Activated T-cell treated with anti-CD3 and anti-CD28 coated beads, Interleukin-2, amount 50 U/mL, for 72 hours (primary cell): ENCODE measurements around the gene XPO1. TPM values are rescaled to one million over a fixed set of nuclear protein-coding genes. Genes with fewer than 3 reads are reported as not detected.
"Not testable (repeated sequence)": the region's sequence is repeated elsewhere in the genome, so short reads cannot be mapped to it uniquely, and the experiment has no call there.

ENCODE experiments used
- ATAC-seq, 2 donors: fragments of 150-1000 bp; cut with Tn5 transposase; replicated peaks in 1 of 2; 2 replicates each; pipeline ENCODE4 v1.10.0; 2021; ENCODE audit warnings: moderate library complexity in 2 of 2, mild to moderate bottlenecking in 1 of 2
- DNase-seq, 2 donors: peaks; one replicate each; pipeline ENCODE4 v3.0.0; 2021 to 2022; ENCODE audit warnings: mixed read lengths in 1 of 2
- H3K27ac Mint-ChIP-seq: one replicate; pipeline ENCODE4 v1.8.0; 2022; ENCODE audit warnings: mild to moderate bottlenecking, moderate library complexity, mixed read lengths
- H3K27me3 Mint-ChIP-seq: one replicate; pipeline ENCODE4 v1.8.0; 2022; ENCODE audit warnings: low read depth, mixed read lengths
- H3K36me3 Mint-ChIP-seq, 2 donors: one replicate each; pipeline ENCODE4 v1.8.0; 2022; ENCODE audit warnings: mixed read lengths in 2 of 2, mild to moderate bottlenecking in 1 of 2; ENCODE audit not compliant: insufficient read depth in 2 of 2
- H3K4me1 Mint-ChIP-seq: one replicate; pipeline ENCODE4 v1.8.0; 2022; ENCODE audit warnings: low read depth, mixed read lengths
- H3K4me3 Mint-ChIP-seq, 2 donors: one replicate each; pipeline ENCODE4 v1.8.0; 2022; ENCODE audit warnings: mild to moderate bottlenecking in 2 of 2, mixed read lengths in 2 of 2, moderate library complexity in 2 of 2
- H3K9me3 Mint-ChIP-seq, 2 donors: one replicate each; pipeline ENCODE4 v1.8.0; 2022; ENCODE audit warnings: mixed read lengths in 2 of 2
- total RNA-seq, 2 donors: library from RNA; stranded (reverse); gene quantifications; one replicate each; pipeline ENCODE4 v1.2.3, GENCODE V29; 2022

XPO1 gene
- total RNA-seq, 2 donors from 2014 or later = 130 to 161 TPM

GRCh38 chr2:61456070-61456745, 81.9 kb downstream of the XPO1 start:
- Mint-ChIP-seq H3K36me3 (peaks cover 0 to 6% of the 10 kb centered on the region in 2 donors), H3K4me3 (no peak overlapping the region), H3K27me3 (no peaks in the 10 kb centered on the region), H3K9me3 (no peaks in the 10 kb centered on the region), H3K27ac (peak overlapping the region; percentile 65), H3K4me1 (peaks cover 63% of the 10 kb centered on the region)
- no peak for DNase-seq
- no peak for ATAC-seq

GRCh38 chr2:61454972-61455371, 83.2 kb downstream of the XPO1 start:
- not testable (repeated sequence) for H3K27ac Mint-ChIP-seq, H3K4me3 Mint-ChIP-seq, H3K36me3 Mint-ChIP-seq, H3K9me3 Mint-ChIP-seq, ATAC-seq, H3K27me3 Mint-ChIP-seq, DNase-seq
- H3K4me1 Mint-ChIP-seq = peaks cover 67% of the 10 kb centered on the region

GRCh38 chr2:61454383-61454782, 83.8 kb downstream of the XPO1 start:
- Mint-ChIP-seq H3K4me3 (no peak overlapping the region), H3K36me3 (peaks cover 1 to 10% of the 10 kb centered on the region in 2 donors), H3K9me3 (no peaks in the 10 kb centered on the region), H3K27me3 (no peaks in the 10 kb centered on the region), H3K4me1 (peaks cover 66% of the 10 kb centered on the region), H3K27ac (peak overlapping the region; percentile 28)
- peak; percentile 34 to 68 for ATAC-seq
- no peak for DNase-seq

- no peaks in the 10 kb centered on the region for H3K9me3 Mint-ChIP-seq
- H3K27ac Mint-ChIP-seq = no peak overlapping the region
- H3K36me3 Mint-ChIP-seq = peaks cover 3 to 13% of the 10 kb centered on the region in 2 donors
- peaks cover 54% of the 10 kb centered on the region for H3K4me1 Mint-ChIP-seq
- H3K27me3 Mint-ChIP-seq = no peaks in the 10 kb centered on the region
- ATAC-seq (no peak), DNase-seq (no peak)
- no peak overlapping the region for H3K4me3 Mint-ChIP-seq
Observed at GRCh38 chr2:61452392-61452791, 85.8 kb downstream of the XPO1 start.

- H3K4me1 Mint-ChIP-seq = peaks cover 45% of the 10 kb centered on the region
- ATAC-seq (no peak), DNase-seq (no peak)
- no peaks in the 10 kb centered on the region for H3K9me3 Mint-ChIP-seq
- no peak overlapping the region for H3K27ac Mint-ChIP-seq
- no peak overlapping the region for H3K4me3 Mint-ChIP-seq
- H3K36me3 Mint-ChIP-seq = peaks cover 3 to 13% of the 10 kb centered on the region in 2 donors
- no peaks in the 10 kb centered on the region for H3K27me3 Mint-ChIP-seq
Observed at GRCh38 chr2:61451178-61451577, 87.0 kb downstream of the XPO1 start.

GRCh38 chr2:61450144-61450543, 88.0 kb downstream of the XPO1 start:
- H3K4me3 Mint-ChIP-seq = no peak overlapping the region

GRCh38 chr2:61448229-61448628, 89.9 kb downstream of the XPO1 start:
- Mint-ChIP-seq H3K4me3 (no peak overlapping the region), H3K27ac (no peak overlapping the region), H3K4me1 (peaks cover 39% of the 10 kb centered on the region), H3K36me3 (peaks cover 7 to 15% of the 10 kb centered on the region in 2 donors), H3K27me3 (no peaks in the 10 kb centered on the region), H3K9me3 (no peaks in the 10 kb centered on the region)
- ATAC-seq (no peak), DNase-seq (no peak)

More at GRCh38 chr2:61450144-61450543, 88.0 kb downstream of the XPO1 start:
- peaks cover 40% of the 10 kb centered on the region for H3K4me1 Mint-ChIP-seq
- H3K27me3 Mint-ChIP-seq = no peaks in the 10 kb centered on the region
- H3K36me3 Mint-ChIP-seq = peaks cover 3 to 12% of the 10 kb centered on the region in 2 donors
- DNase-seq (no peak), ATAC-seq (peak in 1 of 2 donors; percentile 45)
- H3K27ac Mint-ChIP-seq = peak overlapping the region; percentile 12
- no peaks in the 10 kb centered on the region for H3K9me3 Mint-ChIP-seq

- H3K27me3 Mint-ChIP-seq, H3K9me3 Mint-ChIP-seq, DNase-seq, H3K4me3 Mint-ChIP-seq, ATAC-seq, H3K27ac Mint-ChIP-seq: not testable (repeated sequence)
- peaks cover 52% of the 10 kb centered on the region for H3K4me1 Mint-ChIP-seq
- H3K36me3 Mint-ChIP-seq = peaks cover 7 to 13% of the 10 kb centered on the region in 2 donors
Observed at GRCh38 chr2:61446971-61447370, 91.2 kb downstream of the XPO1 start.

- no peak for DNase-seq
- peak; percentile 29 to 73 for ATAC-seq
- no peaks in the 10 kb centered on the region for H3K27me3 Mint-ChIP-seq
- peaks cover 9 to 10% of the 10 kb centered on the region in 2 donors for H3K36me3 Mint-ChIP-seq
- no peak overlapping the region for H3K27ac Mint-ChIP-seq
- no peak overlapping the region for H3K4me3 Mint-ChIP-seq
- H3K4me1 Mint-ChIP-seq = peaks cover 50% of the 10 kb centered on the region
- no peaks in the 10 kb centered on the region for H3K9me3 Mint-ChIP-seq
Observed at GRCh38 chr2:61443342-61444041, 94.7 kb downstream of the XPO1 start.

- Mint-ChIP-seq H3K27ac (no peak overlapping the region), H3K27me3 (no peaks in the 10 kb centered on the region), H3K4me1 (peaks cover 67% of the 10 kb centered on the region), H3K36me3 (peaks cover 18 to 26% of the 10 kb centered on the region in 2 donors), H3K9me3 (peaks cover 8 to 12% of the 10 kb centered on the region in 2 donors), H3K4me3 (no peak overlapping the region)
- ATAC-seq (peak in 1 of 2 donors; percentile 28), DNase-seq (no peak)
Observed at GRCh38 chr2:61439241-61440002, 98.7 kb downstream of the XPO1 start.

- Mint-ChIP-seq H3K27me3 (no peaks in the 10 kb centered on the region), H3K36me3 (peaks cover 16 to 24% of the 10 kb centered on the region in 2 donors), H3K4me1 (peaks cover 74% of the 10 kb centered on the region), H3K4me3 (no peak overlapping the region), H3K27ac (peak overlapping the region; percentile 45), H3K9me3 (peaks cover 8 to 12% of the 10 kb centered on the region in 2 donors)
- no peak for ATAC-seq
- no peak for DNase-seq
Observed at GRCh38 chr2:61438670-61439069, 99.5 kb downstream of the XPO1 start.

- no peak for DNase-seq
- H3K4me1 Mint-ChIP-seq = peaks cover 61% of the 10 kb centered on the region
- H3K27me3 Mint-ChIP-seq = no peaks in the 10 kb centered on the region
- no peak overlapping the region for H3K4me3 Mint-ChIP-seq
- H3K9me3 Mint-ChIP-seq = peaks cover 8 to 12% of the 10 kb centered on the region in 2 donors
- H3K27ac Mint-ChIP-seq = peak overlapping the region; percentile 58
- ATAC-seq = no peak
- peaks cover 15 to 24% of the 10 kb centered on the region in 2 donors for H3K36me3 Mint-ChIP-seq
Observed at GRCh38 chr2:61437170-61437569, 101.0 kb downstream of the XPO1 start.

GRCh38 chr2:61436092-61436491, 102.1 kb downstream of the XPO1 start:
- Mint-ChIP-seq H3K4me3 (peak overlapping the region in 1 of 2 donors; percentile 8), H3K27me3 (no peaks in the 10 kb centered on the region), H3K4me1 (peaks cover 54% of the 10 kb centered on the region), H3K27ac (peak overlapping the region; percentile 2), H3K36me3 (peaks cover 15 to 24% of the 10 kb centered on the region in 2 donors), H3K9me3 (peaks cover 8 to 12% of the 10 kb centered on the region in 2 donors)
- ATAC-seq = no peak
- no peak for DNase-seq
